Coronary artery (tissue), 2 donors: ENCODE data around the gene RRP1.

Experiments used
- DNase-seq: peaks from one replicate; pipeline ENCODE4 v3.0.0-alpha.2; 2017; ENCODE audit warnings: low spot score
- H3K27ac ChIP-seq, 2 donors: fragments of 200-600 bp; sonication (generic); one replicate each; pipeline ENCODE4 v1.5.1; 2016 to 2019
- H3K4me3 ChIP-seq: fragments of 200-600 bp; sonication (generic); 2 replicates; pipeline ENCODE4 v1.5.1; 2016; ENCODE audit warnings: mild to moderate bottlenecking, moderate library complexity
- TF ChIP-seq, protein P1 (sequence below): fragments of 200-600 bp; sonication (generic); IDR thresholded peaks from one replicate; pipeline ENCODE4 v1.5.1; 2019; ENCODE audit warnings: antibody characterized with exemption

Gene RRP1

GRCh38 chr21:43745772-43746517 lies 43.4 kb upstream of the RRP1 start:
- Histone ChIP-seq H3K27ac (no peak overlapping the region), H3K4me3 (no peak overlapping the region)
- DNase-seq = no peak
- TF ChIP-seq, protein P1, sequence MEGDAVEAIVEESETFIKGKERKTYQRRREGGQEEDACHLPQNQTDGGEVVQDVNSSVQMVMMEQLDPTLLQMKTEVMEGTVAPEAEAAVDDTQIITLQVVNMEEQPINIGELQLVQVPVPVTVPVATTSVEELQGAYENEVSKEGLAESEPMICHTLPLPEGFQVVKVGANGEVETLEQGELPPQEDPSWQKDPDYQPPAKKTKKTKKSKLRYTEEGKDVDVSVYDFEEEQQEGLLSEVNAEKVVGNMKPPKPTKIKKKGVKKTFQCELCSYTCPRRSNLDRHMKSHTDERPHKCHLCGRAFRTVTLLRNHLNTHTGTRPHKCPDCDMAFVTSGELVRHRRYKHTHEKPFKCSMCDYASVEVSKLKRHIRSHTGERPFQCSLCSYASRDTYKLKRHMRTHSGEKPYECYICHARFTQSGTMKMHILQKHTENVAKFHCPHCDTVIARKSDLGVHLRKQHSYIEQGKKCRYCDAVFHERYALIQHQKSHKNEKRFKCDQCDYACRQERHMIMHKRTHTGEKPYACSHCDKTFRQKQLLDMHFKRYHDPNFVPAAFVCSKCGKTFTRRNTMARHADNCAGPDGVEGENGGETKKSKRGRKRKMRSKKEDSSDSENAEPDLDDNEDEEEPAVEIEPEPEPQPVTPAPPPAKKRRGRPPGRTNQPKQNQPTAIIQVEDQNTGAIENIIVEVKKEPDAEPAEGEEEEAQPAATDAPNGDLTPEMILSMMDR = no peak

GRCh38 chr21:43748622-43749021 lies 40.8 kb upstream of the RRP1 start:
- H3K27ac ChIP-seq = no peak overlapping the region
- no peak overlapping the region for H3K4me3 ChIP-seq
- TF ChIP-seq, protein P1 = no peak
- DNase-seq = no peak

DNA sequence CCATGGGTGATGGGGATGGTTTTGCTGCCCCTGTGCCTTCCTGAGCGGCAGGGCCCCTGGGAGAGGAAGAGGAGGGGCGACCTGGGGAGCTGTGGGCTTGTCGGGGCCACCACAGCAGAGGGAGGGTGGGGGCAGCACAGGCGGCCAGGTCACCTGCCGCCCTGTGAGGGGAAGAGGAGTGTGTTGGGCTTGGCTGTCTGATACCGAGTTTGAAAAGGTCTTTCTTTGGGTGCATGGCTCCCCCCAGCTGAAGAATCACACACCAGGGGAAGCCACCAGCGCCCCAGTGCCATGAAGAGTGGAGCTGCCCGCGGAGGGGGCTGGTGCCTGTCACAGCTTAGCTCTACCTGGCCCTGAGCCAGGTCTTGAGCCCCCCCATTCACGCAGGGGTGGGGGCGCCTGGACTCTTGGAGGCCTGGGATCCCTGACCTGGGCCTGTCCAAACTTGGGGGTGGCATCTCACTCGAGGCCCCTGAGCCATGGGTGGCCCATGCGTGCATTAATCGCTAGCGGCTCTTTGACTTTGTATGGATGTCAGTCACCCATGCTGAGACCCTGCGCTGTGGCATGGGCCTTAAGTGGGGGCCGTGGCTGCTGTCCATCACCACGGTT lies 39.6 kb upstream of the RRP1 start:
- TF ChIP-seq, protein P1 = no peak
- no peak overlapping the region for H3K27ac ChIP-seq
- no peak for DNase-seq

DNA sequence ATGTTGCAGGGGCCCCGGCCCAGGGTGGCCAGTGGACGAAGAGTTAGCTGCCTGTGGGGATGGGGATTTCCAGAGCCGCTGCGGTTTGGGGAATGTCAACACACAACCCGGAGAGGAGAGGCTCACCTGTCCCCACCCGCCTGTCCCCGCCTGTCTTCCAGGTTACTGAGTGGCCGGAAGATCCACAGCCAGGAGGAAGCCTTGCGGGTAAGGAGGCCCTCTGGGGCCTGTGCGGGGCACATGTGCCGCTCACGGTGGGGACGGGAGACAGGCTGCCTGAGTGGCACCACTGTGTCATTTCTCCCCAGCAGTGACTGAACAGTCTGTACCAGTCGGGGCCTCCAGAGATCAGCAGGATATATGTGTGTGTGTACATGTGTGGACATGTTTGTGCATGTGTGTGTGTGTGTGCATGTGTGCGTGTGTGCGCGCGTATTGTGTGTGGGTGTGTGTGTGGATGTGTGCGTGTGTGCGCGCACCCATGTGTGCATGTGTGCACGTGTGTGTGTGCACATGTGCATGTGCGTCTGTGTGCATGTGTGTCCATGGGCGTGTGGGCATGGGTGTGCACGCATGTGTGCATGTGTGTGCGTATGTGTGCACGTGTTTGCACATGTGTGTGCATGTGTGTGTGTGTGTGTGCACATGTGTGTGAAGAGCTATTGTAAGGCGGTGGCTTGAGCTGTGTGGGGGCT lies 38.9 kb upstream of the RRP1 start:
- no peak overlapping the region for H3K4me3 ChIP-seq
- DNase-seq = no peak
- TF ChIP-seq, protein P1 = no peak

More for the DNA sequence above, 39.6 kb upstream of the RRP1 start:
- no peak overlapping the region for H3K4me3 ChIP-seq

GRCh38 chr21:43751955-43752591 lies 37.3 kb upstream of the RRP1 start:
- DNase-seq = no peak
- Histone ChIP-seq H3K4me3 (no peak overlapping the region), H3K27ac (no peak overlapping the region)
- TF ChIP-seq, protein P1 = no peak

More for the DNA sequence above, 38.9 kb upstream of the RRP1 start:
- H3K27ac ChIP-seq = no peak overlapping the region

GRCh38 chr21:43752758-43753438 lies 36.5 kb upstream of the RRP1 start:
- TF ChIP-seq, protein P1 = no peak
- Histone ChIP-seq H3K27ac (no peak overlapping the region), H3K4me3 (no peak overlapping the region)
- no peak for DNase-seq
